ENCODE measurements around the gene ELOVL2.

Gene ELOVL2

DNA sequence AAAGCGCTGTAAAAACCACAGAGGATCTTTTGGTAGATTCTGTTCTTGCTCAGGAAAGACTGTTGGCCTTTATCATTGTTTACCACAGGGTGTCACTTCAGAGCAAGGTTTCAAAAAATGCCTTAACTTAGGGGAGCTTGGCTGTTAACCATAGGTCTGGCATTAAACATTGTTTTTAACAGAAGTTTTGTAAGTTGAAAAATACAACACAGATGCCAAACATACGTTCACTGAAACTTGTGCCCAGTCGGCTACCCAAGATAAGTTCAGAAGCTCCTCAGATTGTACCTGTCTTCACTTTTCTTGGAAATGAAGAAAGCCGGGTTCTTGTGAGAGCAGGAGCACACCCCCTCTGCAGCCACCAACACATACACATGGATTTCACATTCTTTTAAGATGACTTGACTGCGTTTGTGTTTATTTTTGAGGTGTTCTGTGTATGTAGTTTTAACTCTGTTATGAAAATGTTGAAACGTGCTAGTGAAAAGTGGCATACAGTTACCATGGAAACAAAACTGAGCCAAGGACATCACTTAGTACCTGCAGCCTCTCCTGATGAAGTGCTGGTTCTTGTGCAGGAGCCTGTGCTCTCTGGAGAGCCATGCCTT is 92.3 kb downstream of the ELOVL2 start:
- Histone ChIP-seq H3K9me3 (ENCODE audit: control insufficient read depth, low read depth, low read length) (no peaks in the 10 kb centered on the region), H3K4me1 (ENCODE audit: control insufficient read depth, low read depth, low read length) (no peaks in the 10 kb centered on the region), H3K36me3 (ENCODE audit: control insufficient read depth, low read depth, low read length) (no peaks in the 10 kb centered on the region), H3K27me3 (ENCODE audit: control insufficient read depth, insufficient read depth, low read length) (no peaks in the 10 kb centered on the region), H3K4me3 (ENCODE audit: low read length) (no peak overlapping the region), H3K27ac (ENCODE audit: low read length) (no peak overlapping the region), H3K9ac (ENCODE audit: low read length) (no peak overlapping the region)

DNA sequence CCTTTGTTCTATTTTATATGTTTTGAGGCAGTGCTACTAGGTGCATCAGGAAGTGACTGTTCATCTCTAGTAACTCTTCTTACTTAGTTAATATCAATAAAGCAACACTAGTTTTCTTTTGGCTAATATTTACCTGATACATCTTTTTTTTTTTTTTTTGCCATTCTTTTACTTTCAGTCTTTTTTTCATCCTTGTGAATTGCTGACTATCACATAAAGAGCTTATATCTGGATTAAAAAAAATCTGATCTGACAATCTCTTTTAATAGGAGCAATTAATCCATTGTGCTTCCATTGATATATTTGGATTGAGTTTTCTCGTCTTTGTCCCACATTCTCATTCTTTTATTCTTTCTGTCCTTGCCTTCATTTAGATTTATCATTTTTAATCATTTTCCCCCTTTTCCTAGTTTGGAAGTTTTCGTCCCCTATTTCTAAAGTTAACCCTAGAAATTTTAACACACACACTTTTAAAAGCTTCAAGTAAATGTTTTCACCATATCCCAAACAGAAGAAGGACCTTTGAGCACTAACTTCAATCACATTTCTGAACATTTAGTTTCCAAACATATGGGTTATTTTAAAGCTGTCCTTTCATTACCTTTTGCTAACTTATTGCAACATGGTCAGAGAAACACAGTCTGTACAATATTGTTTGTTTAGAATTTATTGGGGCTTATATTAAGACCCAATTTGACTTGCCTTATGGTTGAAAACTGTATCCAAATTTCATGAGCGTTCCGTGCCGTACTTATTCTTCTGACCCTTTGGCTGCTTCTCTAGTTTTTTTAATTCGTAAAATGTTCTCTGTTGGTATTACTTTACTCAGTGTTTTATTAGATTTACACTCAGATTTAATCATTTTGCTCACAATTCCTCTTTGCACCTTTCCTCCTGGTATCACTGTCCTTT is 94.3 kb downstream of the ELOVL2 start:
- Histone ChIP-seq H3K36me3 (ENCODE audit: control insufficient read depth, low read depth, low read length) (no peaks in the 10 kb centered on the region), H3K9ac (ENCODE audit: low read length) (no peak overlapping the region), H3K27ac (ENCODE audit: low read length) (no peak overlapping the region), H3K4me3 (ENCODE audit: low read length) (no peak overlapping the region), H3K27me3 (ENCODE audit: control insufficient read depth, insufficient read depth, low read length) (no peaks in the 10 kb centered on the region), H3K4me1 (ENCODE audit: control insufficient read depth, low read depth, low read length) (no peaks in the 10 kb centered on the region), H3K9me3 (ENCODE audit: control insufficient read depth, low read depth, low read length) (no peaks in the 10 kb centered on the region)

DNA sequence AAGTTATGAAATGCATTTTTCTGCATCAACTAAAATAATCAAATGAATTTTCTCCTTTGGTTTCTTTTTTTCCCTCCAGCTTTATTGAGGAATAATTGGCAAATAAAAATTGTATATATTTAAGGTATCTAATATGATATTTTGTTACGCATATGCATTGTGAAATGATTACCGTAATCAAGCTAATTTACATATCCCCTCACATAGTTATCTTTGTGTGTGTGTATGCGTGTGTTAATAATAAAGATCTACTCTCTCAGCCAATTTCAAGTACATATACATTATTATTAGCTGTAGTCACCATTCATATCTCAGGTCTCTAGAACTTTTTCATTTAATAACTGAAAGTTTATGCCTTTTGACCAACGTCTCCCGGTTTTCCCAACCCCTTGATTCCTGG is 96.1 kb downstream of the ELOVL2 start:
- Histone ChIP-seq H3K4me1 (ENCODE audit: control insufficient read depth, low read depth, low read length) (no peaks in the 10 kb centered on the region), H3K27me3 (ENCODE audit: control insufficient read depth, insufficient read depth, low read length) (no peaks in the 10 kb centered on the region), H3K9me3 (ENCODE audit: control insufficient read depth, low read depth, low read length) (no peaks in the 10 kb centered on the region), H3K4me3 (ENCODE audit: low read length) (no peak overlapping the region), H3K9ac (ENCODE audit: low read length) (no peak overlapping the region), H3K27ac (ENCODE audit: low read length) (no peak overlapping the region), H3K36me3 (ENCODE audit: control insufficient read depth, low read depth, low read length) (no peaks in the 10 kb centered on the region)

DNA sequence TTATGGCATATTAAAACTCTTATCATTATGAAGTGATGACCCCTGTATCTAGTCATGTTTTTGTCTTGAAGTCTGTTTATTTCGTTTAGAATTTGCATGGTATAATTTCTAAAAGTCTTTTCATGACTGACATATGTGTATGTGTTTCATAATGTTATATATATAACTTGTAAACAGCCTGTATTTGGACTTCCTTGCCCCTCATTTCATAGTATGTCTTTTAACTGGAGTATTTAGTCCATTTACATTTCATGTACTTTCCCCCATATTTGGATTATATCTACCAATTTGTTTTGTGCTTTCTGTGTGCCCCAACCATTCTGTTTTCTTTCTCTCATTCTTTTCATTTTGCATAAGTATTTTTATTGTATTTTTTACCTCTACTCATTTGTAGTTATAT is 98.3 kb downstream of the ELOVL2 start:
- H3K4me1 ChIP-seq (ENCODE audit: control insufficient read depth, low read depth, low read length): no peaks in the 10 kb centered on the region
- no peak overlapping the region for H3K27ac ChIP-seq (ENCODE audit: low read length)
- H3K4me3 ChIP-seq (ENCODE audit: low read length): no peak overlapping the region
- H3K36me3 ChIP-seq (ENCODE audit: control insufficient read depth, low read depth, low read length): no peaks in the 10 kb centered on the region
- H3K27me3 ChIP-seq (ENCODE audit: control insufficient read depth, insufficient read depth, low read length): no peaks in the 10 kb centered on the region
- no peaks in the 10 kb centered on the region for H3K9me3 ChIP-seq (ENCODE audit: control insufficient read depth, low read depth, low read length)
- no peak overlapping the region for H3K9ac ChIP-seq (ENCODE audit: low read length)

DNA sequence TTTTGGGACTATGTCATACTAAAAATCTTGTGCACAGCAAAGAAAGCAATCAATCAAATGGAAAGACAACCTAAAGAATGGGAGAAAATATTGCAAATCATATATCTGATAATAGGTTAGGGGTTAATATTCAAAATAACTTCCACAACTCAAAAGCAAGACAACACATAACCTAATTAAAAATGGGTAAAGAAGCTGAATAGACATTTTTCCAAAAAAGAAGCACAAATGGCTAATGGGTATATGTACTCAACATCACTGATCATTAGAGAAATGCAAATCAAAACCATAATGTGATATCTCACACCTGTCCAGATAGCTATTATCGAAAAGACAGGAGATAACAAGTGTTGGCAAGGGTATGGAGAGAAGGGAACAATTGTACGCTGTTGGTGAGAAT is 104.3 kb downstream of the ELOVL2 start:
- Histone ChIP-seq H3K27me3 (ENCODE audit: control insufficient read depth, insufficient read depth, low read length) (no peaks in the 10 kb centered on the region), H3K27ac (ENCODE audit: low read length) (no peak overlapping the region), H3K9me3 (ENCODE audit: control insufficient read depth, low read depth, low read length) (no peaks in the 10 kb centered on the region), H3K4me1 (ENCODE audit: control insufficient read depth, low read depth, low read length) (no peaks in the 10 kb centered on the region), H3K4me3 (ENCODE audit: low read length) (no peak overlapping the region), H3K36me3 (ENCODE audit: control insufficient read depth, low read depth, low read length) (no peaks in the 10 kb centered on the region), H3K9ac (ENCODE audit: low read length) (no peak overlapping the region)

DNA sequence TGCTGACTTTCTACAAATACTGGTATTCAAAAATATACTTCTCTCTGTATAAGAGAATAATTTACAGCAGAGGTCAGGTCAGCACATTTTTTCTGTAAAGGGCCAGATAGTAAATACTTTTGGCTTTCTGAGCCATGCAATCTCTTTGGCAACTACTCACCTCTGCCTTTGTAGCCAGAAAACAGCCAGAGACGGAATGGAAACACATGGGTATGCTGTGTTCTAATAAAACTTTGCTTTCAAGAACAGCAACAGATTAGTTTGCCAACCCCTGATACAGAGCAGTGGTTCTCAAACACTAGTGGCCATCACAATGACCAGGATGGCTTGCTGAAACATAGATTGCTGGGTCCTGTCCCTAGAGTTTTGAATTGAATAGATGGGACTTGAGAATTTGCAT is 111.0 kb downstream of the ELOVL2 start:
- Histone ChIP-seq H3K4me1 (ENCODE audit: control insufficient read depth, low read depth, low read length) (no peaks in the 10 kb centered on the region), H3K9ac (ENCODE audit: low read length) (no peak overlapping the region), H3K27me3 (ENCODE audit: control insufficient read depth, insufficient read depth, low read length) (no peaks in the 10 kb centered on the region), H3K4me3 (ENCODE audit: low read length) (no peak overlapping the region), H3K27ac (ENCODE audit: low read length) (no peak overlapping the region), H3K36me3 (ENCODE audit: control insufficient read depth, low read depth, low read length) (no peaks in the 10 kb centered on the region), H3K9me3 (ENCODE audit: control insufficient read depth, low read depth, low read length) (no peaks in the 10 kb centered on the region)

Data from iPS-18a (cell line).